ENCODE measurements around the gene TMIE.

TMIE gene

DNA sequence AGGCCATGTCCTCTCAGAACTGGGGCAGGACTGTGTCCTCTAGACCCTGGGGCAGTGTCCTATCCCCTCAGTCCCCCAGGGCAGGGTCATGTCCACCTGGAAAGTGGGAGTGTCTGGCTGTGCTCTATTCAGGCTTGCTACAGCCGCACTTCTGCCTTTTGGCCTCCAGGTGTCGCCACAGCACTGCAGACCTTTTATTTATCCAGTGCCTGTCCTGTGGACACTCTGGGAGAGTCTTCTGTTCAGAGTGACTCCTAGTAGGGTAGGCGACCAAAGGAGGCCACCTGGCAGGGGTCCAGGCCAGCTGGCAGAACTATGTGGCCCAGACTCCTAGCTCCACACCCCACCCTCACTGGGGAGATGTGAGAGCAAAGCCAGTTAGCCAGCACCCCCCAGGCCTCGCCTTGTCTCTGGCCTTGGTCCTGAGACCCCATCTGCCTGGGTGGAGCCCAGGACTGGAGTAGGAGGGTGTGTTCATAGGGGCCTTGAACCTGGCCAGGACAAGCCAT, 3.9 kb downstream of the TMIE start:
- no peak for DNase-seq (ENCODE audit: low read depth)
- no peak overlapping the region for H3K4me3 ChIP-seq (ENCODE audit: low read length)
- TF ChIP-seq, protein P1, sequence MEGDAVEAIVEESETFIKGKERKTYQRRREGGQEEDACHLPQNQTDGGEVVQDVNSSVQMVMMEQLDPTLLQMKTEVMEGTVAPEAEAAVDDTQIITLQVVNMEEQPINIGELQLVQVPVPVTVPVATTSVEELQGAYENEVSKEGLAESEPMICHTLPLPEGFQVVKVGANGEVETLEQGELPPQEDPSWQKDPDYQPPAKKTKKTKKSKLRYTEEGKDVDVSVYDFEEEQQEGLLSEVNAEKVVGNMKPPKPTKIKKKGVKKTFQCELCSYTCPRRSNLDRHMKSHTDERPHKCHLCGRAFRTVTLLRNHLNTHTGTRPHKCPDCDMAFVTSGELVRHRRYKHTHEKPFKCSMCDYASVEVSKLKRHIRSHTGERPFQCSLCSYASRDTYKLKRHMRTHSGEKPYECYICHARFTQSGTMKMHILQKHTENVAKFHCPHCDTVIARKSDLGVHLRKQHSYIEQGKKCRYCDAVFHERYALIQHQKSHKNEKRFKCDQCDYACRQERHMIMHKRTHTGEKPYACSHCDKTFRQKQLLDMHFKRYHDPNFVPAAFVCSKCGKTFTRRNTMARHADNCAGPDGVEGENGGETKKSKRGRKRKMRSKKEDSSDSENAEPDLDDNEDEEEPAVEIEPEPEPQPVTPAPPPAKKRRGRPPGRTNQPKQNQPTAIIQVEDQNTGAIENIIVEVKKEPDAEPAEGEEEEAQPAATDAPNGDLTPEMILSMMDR (conservative IDR thresholded peaks at IDR 0.05; ENCODE audit: low read depth, low read length), result peak; percentile 96

DNA sequence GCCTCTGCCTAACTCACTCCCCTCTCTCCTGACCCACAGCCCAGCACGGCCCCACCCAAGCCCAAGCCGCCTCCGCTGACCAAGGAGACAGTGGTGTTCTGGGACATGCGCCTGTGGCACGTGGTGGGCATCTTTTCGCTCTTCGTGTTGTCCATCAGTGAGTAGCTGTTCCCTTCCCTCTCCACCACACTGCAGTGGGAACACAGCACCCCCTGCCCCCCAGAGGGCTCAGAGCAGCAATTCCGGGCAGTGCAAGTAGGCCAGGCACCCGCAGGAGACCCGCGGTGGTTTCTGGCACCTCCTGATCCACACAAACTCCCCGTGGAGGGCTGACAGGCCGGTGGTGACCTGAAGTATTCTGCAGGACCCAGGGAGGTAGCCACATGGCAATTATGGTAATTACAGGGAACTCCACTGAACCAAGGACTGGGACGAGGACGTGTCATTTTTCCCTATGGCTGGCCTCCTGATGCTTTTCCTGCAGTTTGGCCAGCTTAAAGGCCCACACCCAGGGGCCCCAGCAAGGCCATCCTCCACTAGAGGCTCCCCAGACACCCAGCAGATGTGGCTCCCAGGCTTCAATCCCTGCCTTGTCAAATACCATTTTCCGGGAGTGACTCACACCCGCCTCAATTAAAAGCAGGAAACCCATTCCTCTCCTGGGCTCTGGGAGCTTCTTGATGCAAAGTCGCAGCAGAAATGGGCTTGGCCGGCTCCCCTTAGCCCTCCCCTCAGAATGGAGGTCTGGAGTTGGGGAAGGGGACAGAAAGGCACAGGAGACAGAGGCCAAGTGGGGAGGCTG, 4.8 kb downstream of the TMIE start:
- DNase-seq (ENCODE audit: low read depth), result no peak
- TF ChIP-seq, protein P1 (conservative IDR thresholded peaks at IDR 0.05; ENCODE audit: low read depth, low read length), result no peak
- no peak overlapping the region for H3K4me3 ChIP-seq (ENCODE audit: low read length)

DNA sequence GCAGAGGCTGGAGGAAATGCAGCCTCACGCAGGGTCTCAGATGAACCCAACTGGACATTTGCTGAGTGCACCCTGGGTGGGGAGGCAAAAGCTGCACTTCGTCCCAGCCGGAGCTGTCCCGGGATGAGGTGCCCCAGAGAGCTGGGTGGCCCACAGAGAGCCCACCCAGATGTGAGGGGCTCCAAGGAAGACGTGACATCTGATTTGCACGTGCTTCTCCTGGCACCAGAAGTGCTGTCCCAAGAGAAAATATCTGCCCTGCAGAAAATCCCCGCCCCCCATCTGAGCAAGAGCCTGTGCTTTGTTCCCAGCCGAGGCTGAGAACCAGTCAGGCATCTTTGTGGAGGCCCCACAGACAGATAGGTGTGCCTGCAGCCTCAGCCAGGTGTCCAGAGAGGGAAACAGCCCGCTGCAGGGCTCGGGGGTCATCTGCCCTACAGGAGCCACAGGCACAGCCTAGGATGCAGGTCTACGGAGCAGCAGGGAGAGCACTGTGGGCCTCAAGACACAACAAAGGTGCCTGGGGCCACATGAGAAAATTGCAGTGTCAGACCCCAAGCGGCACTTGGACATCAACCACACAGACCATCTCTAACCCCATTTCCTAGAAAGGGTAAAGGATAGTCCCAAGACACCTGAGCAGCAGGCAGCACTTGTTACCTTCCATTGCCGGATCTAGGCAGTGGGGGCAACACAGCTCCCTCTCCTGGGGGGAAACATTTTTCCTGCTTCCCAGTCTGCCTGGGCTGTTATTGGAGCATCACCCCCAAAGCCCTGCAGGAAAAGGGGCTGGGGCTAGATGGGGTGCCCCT, 5.8 kb downstream of the TMIE start:
- H3K4me3 ChIP-seq (ENCODE audit: low read length), result no peak overlapping the region
- DNase-seq (ENCODE audit: low read depth), result no peak
- TF ChIP-seq, protein P1 (conservative IDR thresholded peaks at IDR 0.05; ENCODE audit: low read depth, low read length), result no peak

DNA sequence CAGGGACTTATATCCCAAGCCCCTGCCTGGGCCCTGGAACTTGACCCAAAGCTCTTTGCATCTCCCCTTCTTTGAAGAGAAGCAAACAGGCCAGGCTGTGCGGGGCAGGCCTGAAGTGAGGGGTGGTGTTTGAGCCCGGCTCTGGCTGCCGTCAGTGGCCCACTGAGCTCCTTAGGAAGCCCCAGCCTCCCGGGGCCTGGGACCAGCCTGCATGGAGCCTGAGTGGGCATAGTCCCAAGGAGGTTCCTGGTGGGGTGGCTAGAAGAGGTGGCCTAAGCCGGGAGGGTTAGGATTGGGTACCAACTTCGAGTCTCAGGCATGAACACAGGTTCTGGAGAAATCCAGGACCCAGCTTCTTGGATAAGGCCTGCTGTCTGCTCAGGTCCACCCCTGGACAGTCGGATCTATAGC, 6.4 kb downstream of the TMIE start:
- no peak for DNase-seq (ENCODE audit: low read depth)
- H3K4me3 ChIP-seq (ENCODE audit: low read length), result no peak overlapping the region
- TF ChIP-seq, protein P1 (conservative IDR thresholded peaks at IDR 0.05; ENCODE audit: low read depth, low read length), result no peak

DNA sequence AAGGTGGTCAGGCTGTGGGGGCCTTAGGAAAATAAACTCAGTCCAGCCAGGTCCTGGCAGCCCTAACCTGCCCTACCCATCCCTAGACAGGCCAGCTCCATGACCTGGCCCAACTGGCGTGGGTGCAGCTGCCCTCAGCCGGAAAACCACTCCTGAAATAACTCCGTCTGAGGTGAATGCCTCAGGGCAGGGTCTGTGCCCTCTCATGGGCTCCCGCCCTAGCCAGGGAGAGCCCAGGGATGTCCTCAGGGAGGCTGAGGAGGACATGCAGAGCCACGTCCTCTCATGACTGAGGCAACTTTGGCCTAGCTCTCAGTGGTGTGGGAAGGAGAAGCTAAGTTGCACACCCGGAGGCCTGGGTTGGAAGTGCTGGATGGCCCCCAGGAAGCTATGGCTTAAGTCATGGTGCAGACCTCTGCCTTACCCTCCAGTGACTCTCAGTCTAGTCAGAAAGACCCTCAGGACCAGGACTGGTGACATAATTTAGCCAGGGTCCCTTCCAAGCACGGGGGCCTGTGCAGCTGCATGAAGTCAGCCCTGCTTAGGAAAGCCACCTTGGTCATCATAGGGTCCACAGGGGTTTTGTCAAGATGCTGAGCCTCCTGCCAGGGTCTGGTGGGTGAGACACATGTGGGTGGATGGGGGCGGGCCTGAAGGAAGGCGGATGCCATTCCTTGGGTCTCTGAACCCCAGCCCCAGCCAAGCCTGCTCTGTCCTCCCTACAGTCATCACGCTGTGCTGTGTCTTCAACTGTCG, 7.4 kb downstream of the TMIE start:
- H3K4me3 ChIP-seq (ENCODE audit: low read length), result no peak overlapping the region
- DNase-seq (ENCODE audit: low read depth), result no peak
- TF ChIP-seq, protein P1 (conservative IDR thresholded peaks at IDR 0.05; ENCODE audit: low read depth, low read length), result no peak

DNA sequence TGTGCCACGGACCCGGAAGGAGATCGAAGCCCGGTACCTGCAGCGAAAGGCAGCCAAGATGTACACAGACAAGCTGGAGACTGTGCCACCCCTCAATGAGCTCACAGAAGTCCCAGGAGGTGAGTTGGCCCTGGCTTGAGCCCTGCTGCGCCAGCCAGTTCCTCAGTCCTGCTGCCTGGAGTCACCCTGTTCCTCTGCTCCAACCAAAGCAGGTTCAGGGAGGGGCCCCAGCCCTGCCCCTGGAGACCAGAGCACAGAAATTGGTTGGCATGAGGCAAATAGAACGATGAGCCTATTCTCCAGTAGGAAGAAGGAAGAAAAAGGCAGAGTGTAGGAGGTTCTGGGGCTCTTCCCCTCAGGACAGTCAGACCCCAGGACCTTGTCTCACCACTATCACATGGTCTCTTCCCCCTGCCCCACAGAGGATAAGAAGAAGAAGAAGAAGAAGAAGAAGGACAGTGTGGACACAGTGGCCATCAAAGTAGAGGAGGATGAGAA, 8.0 kb downstream of the TMIE start:
- TF ChIP-seq, protein P1 (conservative IDR thresholded peaks at IDR 0.05; ENCODE audit: low read depth, low read length), result no peak
- no peak overlapping the region for H3K4me3 ChIP-seq (ENCODE audit: low read length)
- no peak for DNase-seq (ENCODE audit: low read depth)

Data from retinal pigment epithelial cell (primary cell).